ENCODE measurements around the gene RPL7L1. TPM values are rescaled to one million over a fixed set of nuclear protein-coding genes. Genes with fewer than 3 reads are reported as not detected.

Gene RPL7L1
- total and polyA plus RNA-seq, 2 of the 13 experiments (the other 11 are each of a cell fraction or from before 2014, with no cell fraction given), result 51.6 to 179 TPM

GRCh38 chr6:42845327-42845694 is 34.1 kb upstream of the RPL7L1 start (continued):
- peak; percentile 66; the same call in 1 of the 2 replicates for TF ChIP-seq ZNF710 (CRISPR knock-in tag; IDR thresholded peaks at IDR 0.05; ENCODE audit: borderline replicate concordance)
- peak; percentile 71; the same call in 1 of the 2 replicates for TF ChIP-seq YEATS2 (CRISPR knock-in tag; IDR thresholded peaks at IDR 0.05; ENCODE audit: borderline replicate concordance)
- TF ChIP-seq ZNF331 (CRISPR knock-in tag; IDR thresholded peaks at IDR 0.05), result peak; percentile 89
- peak; percentile 63 to 73; a peak in 1 of 4 replicates for TF ChIP-seq EP300 (IDR thresholded peaks at IDR 0.05; ENCODE audit: low read depth in 2 of 2, low read length in 2 of 2)
- peak; percentile 61; the same call in 1 of the 2 replicates for TF ChIP-seq EP300 (CRISPR knock-in tag; IDR thresholded peaks at IDR 0.05; ENCODE audit: borderline replicate concordance)
- TF ChIP-seq STAT5B (CRISPR knock-in tag; IDR thresholded peaks at IDR 0.05), result no peak
- TF ChIP-seq ZBTB7B (CRISPR knock-in tag; IDR thresholded peaks at IDR 0.05), result peak; percentile 75; the same call in 1 of the 2 replicates
- TF ChIP-seq RFXAP (CRISPR knock-in tag; IDR thresholded peaks at IDR 0.05; ENCODE audit: borderline replicate concordance), result peak; percentile 34; the same call in 1 of the 2 replicates
- TF ChIP-seq TP53 (CRISPR knock-in tag; conservative IDR thresholded peaks at IDR 0.05), result 0 out of 2 replicates have a peak, but pooled peaks have one; percentile 60
- 0 out of 2 replicates have a peak, but pooled peaks have one; percentile 54 for TF ChIP-seq TBP (CRISPR knock-in tag; IDR thresholded peaks at IDR 0.05)
- TF ChIP-seq LCORL (IDR thresholded peaks at IDR 0.05), result no peak
- TF ChIP-seq LCORL (CRISPR knock-in tag; IDR thresholded peaks at IDR 0.05), result peak; percentile 93
- TF ChIP-seq SRSF4 (IDR thresholded peaks at IDR 0.05; ENCODE audit: low read depth, low read length, poor library complexity, severe bottlenecking), result no peak
- TF ChIP-seq RBAK (CRISPR knock-in tag; IDR thresholded peaks at IDR 0.05), result no peak
- peak; percentile 73; the same call in 1 of the 2 replicates for TF ChIP-seq HMG20A (CRISPR knock-in tag; IDR thresholded peaks at IDR 0.05; ENCODE audit: borderline replicate concordance)
- TF ChIP-seq GTF2F1 (IDR thresholded peaks at IDR 0.05; ENCODE audit: low read length), result no peak
- 0 out of 2 replicates have a peak, but pooled peaks have one; percentile 58 for TF ChIP-seq ZHX1 (CRISPR knock-in tag; IDR thresholded peaks at IDR 0.05; ENCODE audit: low read depth)
- TF ChIP-seq PAXIP1 (CRISPR knock-in tag; conservative IDR thresholded peaks at IDR 0.05), result peak; percentile 79
- TF ChIP-seq CTCF (CRISPR knock-in tag; IDR thresholded peaks at IDR 0.05), result peak; percentile 32
- TF ChIP-seq ZNF747 (CRISPR knock-in tag; IDR thresholded peaks at IDR 0.05; ENCODE audit: borderline replicate concordance), result peak; percentile 77; the same call in 1 of the 2 replicates
- peak; percentile 15; the same call in 1 of the 2 replicates for TF ChIP-seq SRF (IDR thresholded peaks at IDR 0.05; ENCODE audit: low read depth, low read length)
